HK-2 (cell line): ENCODE data around the gene PPP2R2C.

Source experiments
- DNase-seq: peaks from one replicate; pipeline ENCODE4 v3.0.0-alpha.2; 2018; ENCODE audit not compliant: unreplicated experiment

PPP2R2C gene

GRCh38 chr4:6494431-6495295, 22.2 kb upstream of the PPP2R2C start:
- DNase-seq = no peak

GRCh38 chr4:6493658-6494304, 21.4 kb upstream of the PPP2R2C start:
- DNase-seq = no peak

GRCh38 chr4:6492861-6493657, 20.6 kb upstream of the PPP2R2C start:
- no peak for DNase-seq

- no peak for DNase-seq
These were observed 19.7 kb upstream of the PPP2R2C start for GRCh38 chr4:6492027-6492590.

GRCh38 chr4:6491235-6491634, 18.8 kb upstream of the PPP2R2C start:
- no peak for DNase-seq

GRCh38 chr4:6489927-6490326, 17.5 kb upstream of the PPP2R2C start:
- DNase-seq = no peak

GRCh38 chr4:6487466-6487865, 15.1 kb upstream of the PPP2R2C start:
- no peak for DNase-seq

GRCh38 chr4:6480534-6481088, 8.2 kb upstream of the PPP2R2C start:
- no peak for DNase-seq

- DNase-seq = no peak
These were observed 6.3 kb upstream of the PPP2R2C start for GRCh38 chr4:6478546-6479220.

- no peak for DNase-seq
These were observed 4.5 kb upstream of the PPP2R2C start for GRCh38 chr4:6476893-6477292.

GRCh38 chr4:6475492-6476020, 3.1 kb upstream of the PPP2R2C start:
- no peak for DNase-seq

- no peak for DNase-seq
These were observed 2.5 kb upstream of the PPP2R2C start for GRCh38 chr4:6474705-6475457.

- DNase-seq = no peak
These were observed 1.7 kb upstream of the PPP2R2C start for GRCh38 chr4:6474053-6474568.

- DNase-seq = no peak
These were observed 1.0 kb upstream of the PPP2R2C start for GRCh38 chr4:6473264-6474052.

- DNase-seq = no peak
These were observed 417 bp downstream of the PPP2R2C start for GRCh38 chr4:6472008-6472386.

- DNase-seq = no peak
These were observed 957 bp downstream of the PPP2R2C start for GRCh38 chr4:6471307-6472007.

- peak; percentile 67 for DNase-seq
These were observed 1.7 kb downstream of the PPP2R2C start for GRCh38 chr4:6470502-6471306.
